ENCODE measurements around the gene DTNBP1.

DTNBP1 gene

DNA sequence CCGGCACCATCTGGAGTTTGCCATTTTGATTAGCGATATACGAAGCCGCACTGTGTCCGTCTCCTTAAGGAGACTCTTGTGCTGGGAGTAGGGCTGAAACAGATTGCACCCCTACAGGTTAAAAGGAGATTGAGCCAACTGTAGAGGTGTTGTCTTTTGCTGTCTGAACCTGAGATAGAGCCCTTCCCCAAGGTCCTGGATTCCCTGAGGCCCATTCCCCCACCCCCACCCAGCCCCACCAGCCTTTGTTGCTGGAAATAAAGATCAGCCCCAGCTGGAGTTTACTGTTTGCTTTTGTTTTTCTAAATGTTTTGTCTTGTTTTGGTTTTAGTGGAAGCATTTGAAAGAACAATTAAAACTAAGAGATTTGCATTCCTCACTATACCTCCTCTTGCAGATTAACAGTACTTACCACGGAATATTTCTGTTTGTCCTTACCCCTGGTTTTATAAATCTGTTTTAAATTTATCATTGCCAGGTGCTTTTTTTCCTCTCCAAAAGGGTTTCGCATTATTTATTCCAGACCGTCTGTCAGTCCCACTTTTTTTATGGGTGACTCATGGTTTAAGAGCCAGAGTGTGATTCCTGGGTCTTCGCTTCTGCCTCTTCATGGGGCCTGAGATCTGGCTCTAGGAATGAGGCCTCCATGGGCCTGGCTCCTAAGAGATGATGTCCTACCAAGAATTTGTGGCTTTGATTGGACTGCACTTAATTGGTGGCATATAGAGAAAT, 169.2 kb downstream of the DTNBP1 start:
- Histone ChIP-seq H3K9me3 (ENCODE audit: control insufficient read depth, low read length) (no peaks in the 10 kb centered on the region), H2AFZ (no peak overlapping the region), H3K4me1 (no peaks in the 10 kb centered on the region), H3K4me3 (ENCODE audit: low read depth, low read length) (no peak overlapping the region), H3K27ac (no peak overlapping the region), H3K36me3 (ENCODE audit: control insufficient read depth, insufficient read depth, low read length) (no peaks in the 10 kb centered on the region), H3K9ac (no peak overlapping the region), H3K4me2 (ENCODE audit: low read length) (no peak overlapping the region), H3K27me3 (ENCODE audit: control insufficient read depth, insufficient read depth, low read length) (no peaks in the 10 kb centered on the region), H3K79me2 (peaks cover 12% of the 10 kb centered on the region)
- TF ChIP-seq, protein P1, sequence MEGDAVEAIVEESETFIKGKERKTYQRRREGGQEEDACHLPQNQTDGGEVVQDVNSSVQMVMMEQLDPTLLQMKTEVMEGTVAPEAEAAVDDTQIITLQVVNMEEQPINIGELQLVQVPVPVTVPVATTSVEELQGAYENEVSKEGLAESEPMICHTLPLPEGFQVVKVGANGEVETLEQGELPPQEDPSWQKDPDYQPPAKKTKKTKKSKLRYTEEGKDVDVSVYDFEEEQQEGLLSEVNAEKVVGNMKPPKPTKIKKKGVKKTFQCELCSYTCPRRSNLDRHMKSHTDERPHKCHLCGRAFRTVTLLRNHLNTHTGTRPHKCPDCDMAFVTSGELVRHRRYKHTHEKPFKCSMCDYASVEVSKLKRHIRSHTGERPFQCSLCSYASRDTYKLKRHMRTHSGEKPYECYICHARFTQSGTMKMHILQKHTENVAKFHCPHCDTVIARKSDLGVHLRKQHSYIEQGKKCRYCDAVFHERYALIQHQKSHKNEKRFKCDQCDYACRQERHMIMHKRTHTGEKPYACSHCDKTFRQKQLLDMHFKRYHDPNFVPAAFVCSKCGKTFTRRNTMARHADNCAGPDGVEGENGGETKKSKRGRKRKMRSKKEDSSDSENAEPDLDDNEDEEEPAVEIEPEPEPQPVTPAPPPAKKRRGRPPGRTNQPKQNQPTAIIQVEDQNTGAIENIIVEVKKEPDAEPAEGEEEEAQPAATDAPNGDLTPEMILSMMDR (IDR thresholded peaks at IDR 0.05): no peak

DNA sequence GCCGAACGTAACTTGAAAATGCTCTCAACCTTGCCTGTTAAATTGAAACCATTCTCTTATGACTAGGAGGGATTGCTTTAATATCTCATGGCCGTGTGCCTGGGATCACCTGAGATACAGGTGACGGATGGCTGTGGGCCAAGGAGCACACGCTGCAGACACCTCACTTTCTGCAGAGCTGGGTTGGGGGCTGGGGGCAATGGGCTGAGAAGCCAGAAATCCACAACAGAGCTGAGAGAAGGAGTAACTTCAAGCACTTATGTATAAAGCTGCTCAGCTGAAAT, 170.9 kb downstream of the DTNBP1 start:
- Histone ChIP-seq H3K4me3 (ENCODE audit: low read depth, low read length) (no peak overlapping the region), H3K36me3 (ENCODE audit: control insufficient read depth, insufficient read depth, low read length) (no peaks in the 10 kb centered on the region), H3K27ac (no peak overlapping the region), H3K9ac (no peak overlapping the region), H3K4me2 (ENCODE audit: low read length) (no peak overlapping the region), H2AFZ (no peak overlapping the region), H3K4me1 (no peaks in the 10 kb centered on the region), H3K27me3 (ENCODE audit: control insufficient read depth, insufficient read depth, low read length) (no peaks in the 10 kb centered on the region), H3K9me3 (ENCODE audit: control insufficient read depth, low read length) (no peaks in the 10 kb centered on the region), H3K79me2 (peaks cover 12% of the 10 kb centered on the region)
- TF ChIP-seq, protein P1 (IDR thresholded peaks at IDR 0.05): no peak

DNA sequence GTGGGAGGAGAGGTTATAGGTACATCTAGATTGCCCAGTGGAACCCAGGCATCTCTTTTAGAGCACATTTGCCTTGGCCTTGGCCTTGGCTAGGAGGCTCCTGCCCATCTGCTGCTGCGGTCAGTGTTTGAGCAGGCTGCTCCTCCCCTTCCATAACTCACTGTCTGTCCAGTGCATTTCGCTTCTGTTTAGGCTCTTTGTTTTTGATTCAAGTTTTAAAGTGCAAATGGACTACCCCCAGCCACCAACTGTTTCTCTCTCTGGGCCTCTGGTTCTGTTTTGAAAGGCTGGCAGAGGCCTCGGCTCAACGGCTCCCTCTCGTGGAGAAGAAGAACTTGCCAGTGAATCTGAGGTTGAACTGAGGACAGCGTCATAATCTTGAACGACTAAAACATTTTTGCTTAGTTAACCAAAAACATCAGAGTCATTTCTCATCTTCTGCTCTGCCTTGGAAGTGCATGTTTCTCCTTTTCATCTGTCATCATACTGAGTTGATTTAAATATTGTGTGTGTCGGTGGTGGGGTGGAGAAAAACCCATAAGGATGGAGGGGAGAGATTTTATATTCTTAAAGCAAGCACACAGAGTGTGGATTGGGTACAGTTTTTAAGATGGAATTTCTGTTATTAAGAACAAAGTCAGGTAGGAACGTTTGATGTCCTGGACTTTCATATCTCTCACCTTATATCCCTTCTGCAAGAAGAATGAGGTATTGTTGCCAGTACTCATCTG, 171.4 kb downstream of the DTNBP1 start:
- H3K36me3 ChIP-seq (ENCODE audit: control insufficient read depth, insufficient read depth, low read length): no peaks in the 10 kb centered on the region
- no peaks in the 10 kb centered on the region for H3K4me1 ChIP-seq
- no peak overlapping the region for H3K9ac ChIP-seq
- no peak overlapping the region for H3K4me2 ChIP-seq (ENCODE audit: low read length)
- peaks cover 12% of the 10 kb centered on the region for H3K79me2 ChIP-seq
- H3K9me3 ChIP-seq (ENCODE audit: control insufficient read depth, low read length): no peaks in the 10 kb centered on the region
- TF ChIP-seq, protein P1 (IDR thresholded peaks at IDR 0.05): peak; percentile 97
- H3K4me3 ChIP-seq (ENCODE audit: low read depth, low read length): no peak overlapping the region
- H2AFZ ChIP-seq: no peak overlapping the region
- H3K27me3 ChIP-seq (ENCODE audit: control insufficient read depth, insufficient read depth, low read length): no peaks in the 10 kb centered on the region
- H3K27ac ChIP-seq: no peak overlapping the region

DNA sequence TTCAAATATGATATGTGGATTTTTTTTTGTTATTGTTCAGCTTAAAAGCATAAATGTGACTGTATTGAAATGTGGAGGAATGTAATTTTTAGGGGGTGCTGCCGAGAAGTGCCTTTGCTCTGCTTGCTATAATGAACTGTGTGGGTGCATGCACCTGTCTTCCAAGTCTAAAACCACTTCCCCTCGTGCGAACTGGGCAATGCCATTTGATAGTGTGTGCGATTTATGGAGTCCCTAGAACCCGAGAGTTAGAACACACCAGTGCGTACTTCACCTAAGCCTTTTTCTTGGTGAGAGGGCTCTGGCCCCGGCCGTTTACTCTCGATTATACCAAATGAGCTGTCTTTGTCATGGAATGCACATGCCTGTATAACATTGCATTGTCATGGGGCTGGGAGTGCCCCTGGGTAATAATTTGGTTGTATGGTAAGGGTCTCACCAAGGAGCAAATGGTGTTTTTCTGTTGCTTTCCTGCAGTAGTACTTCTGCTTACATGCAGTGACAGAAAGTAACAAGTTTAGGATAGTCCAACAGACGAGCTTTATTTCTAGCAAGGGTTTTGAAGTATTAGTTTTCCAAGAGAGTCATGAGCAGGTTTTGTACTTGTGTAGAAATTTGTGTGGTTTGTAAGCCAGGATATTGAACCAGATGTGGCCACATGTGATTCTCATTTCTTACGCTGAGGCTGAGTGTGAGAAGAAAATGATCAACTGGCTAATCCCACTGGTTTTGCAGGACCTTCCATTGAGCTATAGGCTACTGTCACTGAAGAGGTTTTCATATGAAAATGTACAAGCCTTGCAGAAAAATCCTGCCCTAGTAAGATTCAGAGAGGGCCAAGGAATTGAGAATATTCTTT, 172.4 kb downstream of the DTNBP1 start:
- no peak overlapping the region for H2AFZ ChIP-seq
- H3K9me3 ChIP-seq (ENCODE audit: control insufficient read depth, low read length): no peaks in the 10 kb centered on the region
- no peaks in the 10 kb centered on the region for H3K36me3 ChIP-seq (ENCODE audit: control insufficient read depth, insufficient read depth, low read length)
- TF ChIP-seq, protein P1 (IDR thresholded peaks at IDR 0.05): no peak
- no peaks in the 10 kb centered on the region for H3K27me3 ChIP-seq (ENCODE audit: control insufficient read depth, insufficient read depth, low read length)
- H3K4me2 ChIP-seq (ENCODE audit: low read length): no peak overlapping the region
- no peak overlapping the region for H3K9ac ChIP-seq
- no peak overlapping the region for H3K27ac ChIP-seq
- no peak overlapping the region for H3K4me3 ChIP-seq (ENCODE audit: low read depth, low read length)
- peaks cover 12% of the 10 kb centered on the region for H3K79me2 ChIP-seq
- H3K4me1 ChIP-seq: no peaks in the 10 kb centered on the region
